RWPE1 (cell line): ENCODE data around the gene RFX2.
"Not testable (repeated sequence)": the region's sequence is repeated elsewhere in the genome, so short reads cannot be mapped to it uniquely, and the experiment has no call there.

Source experiments
- CTCF ChIA-PET: fragments of 350-600 bp; sonication (Branson Sonifier 250); formaldehyde crosslinking; extraction: SDS; loops from one replicate; lab custom pipeline; 2021; lab: Yijun Ruan, JAX
- POLR2A ChIA-PET: fragments of 400-600 bp; formaldehyde crosslinking; extraction: SDS; loops from one replicate; lab custom pipeline; 2020; ENCODE audit warnings: antibody characterized with exemption; ENCODE audit not compliant: low non-redundant PET; lab: Yijun Ruan, JAX
- DNase-seq: peaks from one replicate; pipeline ENCODE4 v3.0.0; 2012; ENCODE audit warnings: low spot score
- H3K27ac ChIP-seq: fragments of 450-650 bp; 2 replicates; pipeline ENCODE4 v1.5.1; 2017
- CTCF ChIP-seq: fragments of 450-650 bp; conservative IDR thresholded peaks from 2 replicates; pipeline ENCODE4 v1.5.1; 2017; ENCODE audit warnings: low read depth, mild to moderate bottlenecking

Gene RFX2

GRCh38 chr19:5991244-5991838 is 119.0 kb downstream of the RFX2 start:
- ChIA-PET POLR2A (no interaction called here), CTCF (no interaction called here)
- no peak for TF ChIP-seq CTCF
- no peak for DNase-seq
- H3K27ac ChIP-seq, result no peak overlapping the region

- no peak for DNase-seq
- ChIA-PET POLR2A (no interaction called here), CTCF (interaction anchor here (0.8 to 0.9 kb wide), 2 partner anchors 22 to 31 kb away, joined by 3 to 4 read pairs; no protein-coding TSS in a partner anchor)
- H3K27ac ChIP-seq, result 0 out of 2 replicates have a peak overlapping the region, but pooled peaks have one; percentile 6
- TF ChIP-seq CTCF, result no peak
These were observed 120.0 kb downstream of the RFX2 start for GRCh38 chr19:5990289-5990797.

- no peak for DNase-seq
- ChIA-PET CTCF (interaction anchor here (0.8 to 0.9 kb wide), 3 partner anchors 9 to 32 kb away, joined by 3 to 4 read pairs (median 3); no protein-coding TSS in a partner anchor), POLR2A (no interaction called here)
- no peak overlapping the region for H3K27ac ChIP-seq
- TF ChIP-seq CTCF, result no peak
These were observed 120.8 kb downstream of the RFX2 start for GRCh38 chr19:5989388-5990074.

- POLR2A ChIA-PET, result no interaction called here
- TF ChIP-seq CTCF, result no peak
- CTCF ChIA-PET, result interaction anchor here (0.7 to 2.2 kb wide), 4 partner anchors 8 to 81 kb away, joined by 3 to 12 read pairs (median 4); no protein-coding TSS in a partner anchor
- DNase-seq, result no peak
- H3K27ac ChIP-seq, result no peak overlapping the region
These were observed 121.5 kb downstream of the RFX2 start for GRCh38 chr19:5988517-5989387.

- CTCF ChIA-PET, result interaction anchor here (0.5 to 2.2 kb wide), 15 partner anchors 15 to 1469 kb away, joined by 3 to 12 read pairs (median 3); partner anchors contain the start of genes ACER1, PLIN4 and TNFSF14
These were observed 123.1 kb downstream of the RFX2 start for GRCh38 chr19:5987077-5987818.

GRCh38 chr19:5985837-5986236 is 124.5 kb downstream of the RFX2 start:
- DNase-seq, POLR2A ChIA-PET: not testable (repeated sequence)
- CTCF ChIA-PET, result interaction anchor here (0.6 kb wide), 1 partner anchor 63 kb away, joined by 4 read pairs; no protein-coding TSS in a partner anchor
- H3K27ac ChIP-seq, result peak overlapping the region; percentile 54

More at GRCh38 chr19:5987077-5987818, 123.1 kb downstream of the RFX2 start:
- 0 out of 2 replicates have a peak overlapping the region, but pooled peaks have one; percentile 30 for H3K27ac ChIP-seq
- DNase-seq, result peak; percentile 81
- peak; percentile 92 for TF ChIP-seq CTCF
- POLR2A ChIA-PET, result no interaction called here
